ENCODE results near the gene STRBP. TPM values are rescaled to one million over a fixed set of nuclear protein-coding genes. Genes with fewer than 3 reads are reported as not detected.

The STRBP gene
- total and polyA plus RNA-seq, 9 of the 15 experiments (the other 6 are each of a cell fraction or from before 2014, with no cell fraction given): 27.7 to 84.0 (median 70.2) TPM

DNA sequence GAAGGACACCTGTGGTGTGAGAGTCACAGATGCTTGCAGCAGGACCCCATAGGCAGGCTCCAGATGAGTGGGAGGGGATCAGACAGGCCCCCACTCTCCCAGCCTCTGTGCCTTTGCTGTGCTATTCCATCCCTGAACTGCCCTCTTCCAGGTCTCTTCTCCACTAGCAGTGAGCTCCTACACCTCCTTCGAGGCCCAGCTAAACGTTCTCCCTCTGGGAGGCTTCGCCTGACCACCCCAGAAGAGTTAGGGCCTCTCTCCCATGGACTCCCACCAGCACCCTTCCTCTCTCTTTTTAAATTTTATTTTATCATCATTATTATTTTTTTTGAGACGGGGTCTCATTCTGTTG is 35.9 kb upstream of the STRBP start (continued):
- TF ChIP-seq, protein P1, sequence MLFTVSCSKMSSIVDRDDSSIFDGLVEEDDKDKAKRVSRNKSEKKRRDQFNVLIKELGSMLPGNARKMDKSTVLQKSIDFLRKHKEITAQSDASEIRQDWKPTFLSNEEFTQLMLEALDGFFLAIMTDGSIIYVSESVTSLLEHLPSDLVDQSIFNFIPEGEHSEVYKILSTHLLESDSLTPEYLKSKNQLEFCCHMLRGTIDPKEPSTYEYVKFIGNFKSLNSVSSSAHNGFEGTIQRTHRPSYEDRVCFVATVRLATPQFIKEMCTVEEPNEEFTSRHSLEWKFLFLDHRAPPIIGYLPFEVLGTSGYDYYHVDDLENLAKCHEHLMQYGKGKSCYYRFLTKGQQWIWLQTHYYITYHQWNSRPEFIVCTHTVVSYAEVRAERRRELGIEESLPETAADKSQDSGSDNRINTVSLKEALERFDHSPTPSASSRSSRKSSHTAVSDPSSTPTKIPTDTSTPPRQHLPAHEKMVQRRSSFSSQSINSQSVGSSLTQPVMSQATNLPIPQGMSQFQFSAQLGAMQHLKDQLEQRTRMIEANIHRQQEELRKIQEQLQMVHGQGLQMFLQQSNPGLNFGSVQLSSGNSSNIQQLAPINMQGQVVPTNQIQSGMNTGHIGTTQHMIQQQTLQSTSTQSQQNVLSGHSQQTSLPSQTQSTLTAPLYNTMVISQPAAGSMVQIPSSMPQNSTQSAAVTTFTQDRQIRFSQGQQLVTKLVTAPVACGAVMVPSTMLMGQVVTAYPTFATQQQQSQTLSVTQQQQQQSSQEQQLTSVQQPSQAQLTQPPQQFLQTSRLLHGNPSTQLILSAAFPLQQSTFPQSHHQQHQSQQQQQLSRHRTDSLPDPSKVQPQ (CRISPR knock-in tag; IDR thresholded peaks at IDR 0.05; ENCODE audit: borderline replicate concordance): 0 out of 2 replicates have a peak, but pooled peaks have one; percentile 40
- TF ChIP-seq ETV6 (IDR thresholded peaks at IDR 0.05; ENCODE audit: borderline replicate concordance in 1 of 2, low read depth in 2 of 2, low read length in 1 of 2): no peak
- no peak for TF ChIP-seq ETV6 (CRISPR knock-in tag; IDR thresholded peaks at IDR 0.05; ENCODE audit: borderline replicate concordance)
- TF ChIP-seq ASH1L (IDR thresholded peaks at IDR 0.05; ENCODE audit: borderline replicate concordance, low read depth, partially characterized antibody): no peak
- no peak for TF ChIP-seq ZMIZ1 (IDR thresholded peaks at IDR 0.05; ENCODE audit: low read depth in 2 of 2, low read length in 2 of 2)
- no peak for TF ChIP-seq C11orf30 (IDR thresholded peaks at IDR 0.05; ENCODE audit: low read depth)
- TF ChIP-seq ZBTB1 (CRISPR knock-in tag; IDR thresholded peaks at IDR 0.05; ENCODE audit: borderline replicate concordance, low read depth): 0 out of 2 replicates have a peak, but pooled peaks have one; percentile 25
- no peak for TF ChIP-seq HMGN3 (IDR thresholded peaks at IDR 0.05; ENCODE audit: borderline replicate concordance, extremely low read depth, insufficient read length, low read depth, low read length)
- no peak for TF ChIP-seq CTBP1 (IDR thresholded peaks at IDR 0.05; ENCODE audit: borderline replicate concordance)
- TF ChIP-seq, protein P2, sequence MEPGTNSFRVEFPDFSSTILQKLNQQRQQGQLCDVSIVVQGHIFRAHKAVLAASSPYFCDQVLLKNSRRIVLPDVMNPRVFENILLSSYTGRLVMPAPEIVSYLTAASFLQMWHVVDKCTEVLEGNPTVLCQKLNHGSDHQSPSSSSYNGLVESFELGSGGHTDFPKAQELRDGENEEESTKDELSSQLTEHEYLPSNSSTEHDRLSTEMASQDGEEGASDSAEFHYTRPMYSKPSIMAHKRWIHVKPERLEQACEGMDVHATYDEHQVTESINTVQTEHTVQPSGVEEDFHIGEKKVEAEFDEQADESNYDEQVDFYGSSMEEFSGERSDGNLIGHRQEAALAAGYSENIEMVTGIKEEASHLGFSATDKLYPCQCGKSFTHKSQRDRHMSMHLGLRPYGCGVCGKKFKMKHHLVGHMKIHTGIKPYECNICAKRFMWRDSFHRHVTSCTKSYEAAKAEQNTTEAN (CRISPR knock-in tag; IDR thresholded peaks at IDR 0.05): no peak
- TF ChIP-seq E4F1 (CRISPR knock-in tag; IDR thresholded peaks at IDR 0.05; ENCODE audit: borderline replicate concordance): no peak

Measured in K562 (cell line).